Suprapubic skin (tissue), 4 donors: ENCODE results near the gene C13orf46. TPM values are rescaled to one million over a fixed set of nuclear protein-coding genes. Genes with fewer than 3 reads are reported as not detected.

ENCODE experiments used
- DNase-seq, 2 donors: peaks; one replicate each; pipeline ENCODE4 v3.0.0-alpha.2; 2019; ENCODE audit warnings: low spot score in 2 of 2
- H3K27ac ChIP-seq: fragments of 200-600 bp; sonication (generic); one replicate; pipeline ENCODE4 v1.5.1; 2019
- H3K27me3 ChIP-seq: fragments of 200-600 bp; sonication (generic); one replicate; pipeline ENCODE4 v1.5.1; 2019
- H3K36me3 ChIP-seq: fragments of 200-600 bp; sonication (generic); one replicate; pipeline ENCODE4 v1.5.1; 2019
- H3K4me1 ChIP-seq: fragments of 200-600 bp; sonication (generic); one replicate; pipeline ENCODE4 v1.5.1; 2019
- H3K4me3 ChIP-seq: fragments of 200-600 bp; sonication (generic); one replicate; pipeline ENCODE4 v1.5.1; 2019; ENCODE audit warnings: mild to moderate bottlenecking
- H3K9me3 ChIP-seq: fragments of 200-600 bp; sonication (generic); one replicate; pipeline ENCODE4 v1.5.1; 2019
- CTCF ChIP-seq, 2 donors: fragments of 200-600 bp in 1 of 2; fragments of 450-650 bp in 1 of 2; sonication (generic) in 1 of 2; IDR thresholded peaks; one replicate each; pipeline ENCODE4 v1.5.1; 2016 to 2019; ENCODE audit warnings: antibody characterized with exemption in 2 of 2, mild to moderate bottlenecking in 1 of 2, moderate library complexity in 1 of 2
- EP300 ChIP-seq: sonication (generic); formaldehyde crosslinking; IDR thresholded peaks from one replicate; pipeline ENCODE4 v1.6.1; 2017; ENCODE audit warnings: antibody characterized with exemption
- POLR2A ChIP-seq, 2 donors: fragments of 450-650 bp; IDR thresholded peaks; one replicate each; pipeline ENCODE4 v1.6.1; 2017; ENCODE audit warnings: antibody characterized with exemption in 2 of 2, mild to moderate bottlenecking in 2 of 2, moderate library complexity in 2 of 2
- POLR2AphosphoS5 ChIP-seq, 3 donors: sonication (generic); formaldehyde crosslinking; IDR thresholded peaks; one replicate each; pipeline ENCODE4 v1.6.1; 2017; ENCODE audit warnings: antibody characterized with exemption in 3 of 3
- WGBS: methylation state at CpG from one replicate; pipeline ENCODE4 v1.1.5; 2018; 5-methylcytosine and 5-hydroxymethylcytosine counted together
- total RNA-seq, 4 donors: library from RNA; depleted of rRNA; stranded (reverse); fragments of >200 nt; gene quantifications; one replicate each; pipeline ENCODE4 v1.1.0, GENCODE V29; 2016

Gene C13orf46
- total RNA-seq, 4 donors from 2014 or later = 0.16 to 1.4 (median 0.53) TPM

GRCh38 chr13:113959198-113959597 lies 14.7 kb downstream of the C13orf46 start:
- no peaks in the 10 kb centered on the region for H3K9me3 ChIP-seq
- no peak overlapping the region for H3K27ac ChIP-seq
- H3K4me3 ChIP-seq = no peak overlapping the region
- H3K4me1 ChIP-seq = no peaks in the 10 kb centered on the region
- 69% methylated on average over 1 of the region's 1 CpG for WGBS
- H3K27me3 ChIP-seq = no peaks in the 10 kb centered on the region
- TF ChIP-seq EP300 (no peak), POLR2AphosphoS5 (IDR thresholded peaks at IDR 0.05) (no peak), POLR2A (IDR thresholded peaks at IDR 0.05) (no peak), CTCF (IDR thresholded peaks at IDR 0.05) (no peak)
- H3K36me3 ChIP-seq = no peaks in the 10 kb centered on the region
- DNase-seq = no peak

GRCh38 chr13:113958373-113958772 lies 15.5 kb downstream of the C13orf46 start:
- H3K27me3 ChIP-seq = no peaks in the 10 kb centered on the region
- WGBS = 91% methylated on average over 22 of the region's 22 CpGs
- H3K4me1 ChIP-seq = no peaks in the 10 kb centered on the region
- no peak for DNase-seq
- TF ChIP-seq EP300 = no peak
- TF ChIP-seq POLR2AphosphoS5 (IDR thresholded peaks at IDR 0.05) = no peak
- TF ChIP-seq CTCF (IDR thresholded peaks at IDR 0.05) = no peak
- TF ChIP-seq POLR2A (IDR thresholded peaks at IDR 0.05) = no peak
- no peaks in the 10 kb centered on the region for H3K9me3 ChIP-seq
- H3K36me3 ChIP-seq = no peaks in the 10 kb centered on the region
- no peak overlapping the region for H3K4me3 ChIP-seq
- H3K27ac ChIP-seq = no peak overlapping the region

GRCh38 chr13:113956571-113956970 lies 17.3 kb downstream of the C13orf46 start:
- WGBS = 90% methylated on average over 14 of the region's 14 CpGs
- Histone ChIP-seq H3K27ac (no peak overlapping the region), H3K27me3 (no peaks in the 10 kb centered on the region)

GRCh38 chr13:113955691-113956090 lies 18.2 kb downstream of the C13orf46 start:
- Histone ChIP-seq H3K27me3 (no peaks in the 10 kb centered on the region), H3K36me3 (no peaks in the 10 kb centered on the region), H3K4me1 (peaks cover 11% of the 10 kb centered on the region), H3K4me3 (no peak overlapping the region), H3K9me3 (no peaks in the 10 kb centered on the region), H3K27ac (no peak overlapping the region)
- DNase-seq = no peak
- TF ChIP-seq CTCF (IDR thresholded peaks at IDR 0.05) (no peak), EP300 (no peak), POLR2AphosphoS5 (IDR thresholded peaks at IDR 0.05) (no peak)
- 87% methylated on average over 27 of the region's 27 CpGs for WGBS

More at GRCh38 chr13:113956571-113956970, 17.3 kb downstream of the C13orf46 start:
- TF ChIP-seq POLR2A (IDR thresholded peaks at IDR 0.05) (no peak), POLR2AphosphoS5 (IDR thresholded peaks at IDR 0.05) (no peak), CTCF (IDR thresholded peaks at IDR 0.05) (no peak), EP300 (no peak)
- Histone ChIP-seq H3K9me3 (no peaks in the 10 kb centered on the region), H3K4me1 (peaks cover 2% of the 10 kb centered on the region), H3K36me3 (no peaks in the 10 kb centered on the region), H3K4me3 (no peak overlapping the region)
- peak in 1 of 2 donors; percentile 52 for DNase-seq

- 90% methylated on average over 29 of the region's 29 CpGs for WGBS
Measured at GRCh38 chr13:113955235-113955634, 18.6 kb downstream of the C13orf46 start.

More at GRCh38 chr13:113955235-113955634, 18.6 kb downstream of the C13orf46 start:
- Histone ChIP-seq H3K4me3 (no peak overlapping the region), H3K27ac (no peak overlapping the region), H3K9me3 (no peaks in the 10 kb centered on the region), H3K36me3 (no peaks in the 10 kb centered on the region), H3K27me3 (no peaks in the 10 kb centered on the region), H3K4me1 (peaks cover 11% of the 10 kb centered on the region)
- DNase-seq = no peak
- TF ChIP-seq EP300 = no peak
- TF ChIP-seq POLR2A (IDR thresholded peaks at IDR 0.05) = no peak
- no peak for TF ChIP-seq CTCF (IDR thresholded peaks at IDR 0.05)
- no peak for TF ChIP-seq POLR2AphosphoS5 (IDR thresholded peaks at IDR 0.05)
